ENCODE measurements around the gene PTGS1. TPM values are rescaled to one million over a fixed set of nuclear protein-coding genes. Genes with fewer than 3 reads are reported as not detected.
"Not testable (repeated sequence)": the region's sequence is repeated elsewhere in the genome, so short reads cannot be mapped to it uniquely, and the experiment has no call there.

The PTGS1 gene
- total RNA-seq, 5 donors from 2014 or later (not counting 1 experiment from before 2014, with no cell fraction given): 0.44 to 2.0 (median 0.86) TPM

GRCh38 chr9:122398371-122398924 lies 27.6 kb downstream of the PTGS1 start:
- Mint-ChIP-seq H3K36me3 (no peaks in the 10 kb centered on the region), H3K4me3 (no peak overlapping the region), H3K27me3 (peaks cover 3 to 31% of the 10 kb centered on the region in 2 donors), H3K27ac (no peak overlapping the region), H3K9me3 (peaks cover 5 to 15% (median 14%) of the 10 kb centered on the region in 3 donors), H3K4me1 (no peaks in the 10 kb centered on the region)
- Histone ChIP-seq H3K9me3 (no peaks in the 10 kb centered on the region), H3K36me3 (ENCODE audit: control insufficient read depth in 2 of 2, extremely low read depth in 1 of 2, insufficient read depth in 1 of 2, low read length in 1 of 2) (no peaks in the 10 kb centered on the region), H3K4me3 (ENCODE audit: control insufficient read depth in 1 of 2, extremely low read depth in 1 of 2, low read length in 1 of 2) (no peak overlapping the region), H3K27me3 (replicated peaks in 1 of 2; ENCODE audit: control insufficient read depth in 2 of 2, extremely low read depth in 1 of 2, insufficient read depth in 2 of 2, low read length in 1 of 2) (peaks cover 0 to 7% of the 10 kb centered on the region in 2 experiments), H3K27ac (ENCODE audit: low read length) (no peak overlapping the region), H3K4me1 (ENCODE audit: control insufficient read depth in 1 of 2, extremely low read depth in 1 of 2, insufficient read depth in 2 of 2, low read length in 2 of 2) (no peaks in the 10 kb centered on the region)
- ChIA-PET POLR2A (no interaction called here), CTCF (no interaction called here)
- DNase-seq (no peak), ATAC-seq (replicated peaks in 1 of 4) (no peak)
- WGBS (ENCODE audit: insufficient coverage): 81% methylated on average over 3 of the region's 3 CpGs

GRCh38 chr9:122401896-122402295 lies 31.1 kb downstream of the PTGS1 start:
- no peak overlapping the region for H3K4me3 ChIP-seq (ENCODE audit: control insufficient read depth in 1 of 2, extremely low read depth in 1 of 2, low read length in 1 of 2)
- Mint-ChIP-seq H3K4me3 (no peak overlapping the region), H3K9me3 (peaks cover 5 to 15% (median 14%) of the 10 kb centered on the region in 3 donors), H3K4me1 (no peaks in the 10 kb centered on the region), H3K27ac (no peak overlapping the region), H3K36me3 (no peaks in the 10 kb centered on the region), H3K27me3 (peaks cover 5 to 18% of the 10 kb centered on the region in 2 donors)
- CTCF ChIA-PET: no interaction called here
- no peaks in the 10 kb centered on the region for H3K9me3 ChIP-seq
- H3K27me3 ChIP-seq (replicated peaks in 1 of 2; ENCODE audit: control insufficient read depth in 2 of 2, extremely low read depth in 1 of 2, insufficient read depth in 2 of 2, low read length in 1 of 2): peaks cover 0 to 7% of the 10 kb centered on the region in 2 experiments
- H3K4me1 ChIP-seq (ENCODE audit: control insufficient read depth in 1 of 2, extremely low read depth in 1 of 2, insufficient read depth in 2 of 2, low read length in 2 of 2): no peaks in the 10 kb centered on the region
- WGBS (ENCODE audit: insufficient coverage): no CpG with 5 or more reads among the region's 8 CpGs
- DNase-seq (no peak), ATAC-seq (replicated peaks in 1 of 4) (no peak)
- H3K36me3 ChIP-seq (ENCODE audit: control insufficient read depth in 2 of 2, extremely low read depth in 1 of 2, insufficient read depth in 1 of 2, low read length in 1 of 2): no peaks in the 10 kb centered on the region
- POLR2A ChIA-PET: no interaction called here
- H3K27ac ChIP-seq (ENCODE audit: low read length): no peak overlapping the region

DNA sequence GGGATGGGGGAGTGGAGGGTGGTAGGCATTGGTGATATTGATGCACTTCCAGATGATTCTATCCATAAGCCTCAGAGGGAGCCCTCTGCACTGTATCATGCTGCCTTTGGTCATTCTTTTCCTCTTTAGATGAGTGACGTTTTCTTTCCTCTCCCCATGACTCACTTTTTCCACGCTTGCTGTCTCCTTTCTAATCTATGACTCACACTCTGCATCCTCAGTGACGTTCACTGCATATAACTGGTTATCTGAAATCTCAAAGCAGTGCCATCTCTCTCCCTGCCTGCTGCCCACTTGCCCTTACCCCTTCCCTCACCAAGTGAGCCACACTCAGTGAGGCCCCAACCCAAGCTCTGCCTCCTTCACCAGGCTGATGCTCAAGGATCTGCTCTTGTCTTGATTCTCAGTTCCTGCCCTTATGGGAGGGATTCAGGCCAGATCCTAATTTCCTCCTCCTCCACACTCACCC lies 31.6 kb downstream of the PTGS1 start:
- DNase-seq (no peak), ATAC-seq (replicated peaks in 1 of 4) (no peak)
- Histone ChIP-seq H3K27ac (ENCODE audit: low read length) (no peak overlapping the region), H3K36me3 (ENCODE audit: control insufficient read depth in 2 of 2, extremely low read depth in 1 of 2, insufficient read depth in 1 of 2, low read length in 1 of 2) (no peaks in the 10 kb centered on the region), H3K9me3 (no peaks in the 10 kb centered on the region), H3K4me1 (ENCODE audit: control insufficient read depth in 1 of 2, extremely low read depth in 1 of 2, insufficient read depth in 2 of 2, low read length in 2 of 2) (no peaks in the 10 kb centered on the region), H3K27me3 (replicated peaks in 1 of 2; ENCODE audit: control insufficient read depth in 2 of 2, extremely low read depth in 1 of 2, insufficient read depth in 2 of 2, low read length in 1 of 2) (peaks cover 0 to 7% of the 10 kb centered on the region in 2 experiments), H3K4me3 (ENCODE audit: control insufficient read depth in 1 of 2, extremely low read depth in 1 of 2, low read length in 1 of 2) (no peak overlapping the region)
- Mint-ChIP-seq H3K36me3 (no peaks in the 10 kb centered on the region), H3K27ac (no peak overlapping the region), H3K4me1 (no peaks in the 10 kb centered on the region), H3K27me3 (peaks cover 5 to 18% of the 10 kb centered on the region in 2 donors), H3K9me3 (peaks cover 5 to 15% (median 14%) of the 10 kb centered on the region in 3 donors), H3K4me3 (no peak overlapping the region)
- ChIA-PET POLR2A (no interaction called here), CTCF (no interaction called here)
- 29% methylated on average over 3 of the region's 3 CpGs for WGBS (ENCODE audit: insufficient coverage)

DNA sequence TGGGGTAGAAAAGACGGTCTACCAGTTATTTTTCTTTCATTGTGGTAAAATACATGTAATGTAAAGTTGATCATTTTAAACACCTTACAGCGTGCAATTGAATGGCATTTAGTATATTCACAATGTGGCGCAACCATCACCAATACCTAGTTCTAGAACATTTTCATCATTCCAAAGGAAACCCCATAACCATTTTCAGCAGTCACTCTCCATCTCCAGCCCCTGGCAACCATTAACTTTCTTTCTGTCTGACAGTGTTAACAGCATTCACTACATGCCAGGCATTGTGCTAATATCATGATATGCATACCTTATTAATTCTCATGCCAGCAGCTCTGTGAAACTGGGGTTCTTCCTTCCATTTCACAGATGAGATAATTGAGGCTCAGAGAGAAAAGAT lies 32.0 kb downstream of the PTGS1 start:
- DNase-seq: no peak
- POLR2A ChIA-PET: no interaction called here
- Mint-ChIP-seq H3K4me3 (no peak overlapping the region), H3K27ac (no peak overlapping the region), H3K27me3 (peaks cover 5 to 18% of the 10 kb centered on the region in 2 donors), H3K36me3 (no peaks in the 10 kb centered on the region), H3K4me1 (no peaks in the 10 kb centered on the region), H3K9me3 (peaks cover 5 to 15% (median 14%) of the 10 kb centered on the region in 3 donors)
- ATAC-seq (replicated peaks in 1 of 4): no peak
- Histone ChIP-seq H3K4me1 (ENCODE audit: control insufficient read depth in 1 of 2, extremely low read depth in 1 of 2, insufficient read depth in 2 of 2, low read length in 2 of 2) (no peaks in the 10 kb centered on the region), H3K27me3 (replicated peaks in 1 of 2; ENCODE audit: control insufficient read depth in 2 of 2, extremely low read depth in 1 of 2, insufficient read depth in 2 of 2, low read length in 1 of 2) (peaks cover 0 to 7% of the 10 kb centered on the region in 2 experiments), H3K4me3 (ENCODE audit: control insufficient read depth in 1 of 2, extremely low read depth in 1 of 2, low read length in 1 of 2) (no peak overlapping the region), H3K27ac (ENCODE audit: low read length) (no peak overlapping the region), H3K36me3 (ENCODE audit: control insufficient read depth in 2 of 2, extremely low read depth in 1 of 2, insufficient read depth in 1 of 2, low read length in 1 of 2) (no peaks in the 10 kb centered on the region), H3K9me3 (no peaks in the 10 kb centered on the region)
- CTCF ChIA-PET: no interaction called here
- no CpG with 5 or more reads among the region's 3 CpGs for WGBS (ENCODE audit: insufficient coverage)

- WGBS (ENCODE audit: insufficient coverage): 95% methylated on average over 2 of the region's 6 CpGs
- H3K4me3 ChIP-seq (ENCODE audit: control insufficient read depth in 1 of 2, extremely low read depth in 1 of 2, low read length in 1 of 2): no peak overlapping the region
- H3K27me3 ChIP-seq (replicated peaks in 1 of 2; ENCODE audit: control insufficient read depth in 2 of 2, extremely low read depth in 1 of 2, insufficient read depth in 2 of 2, low read length in 1 of 2): peaks cover 0 to 5% of the 10 kb centered on the region in 2 experiments
- Mint-ChIP-seq H3K9me3 (peaks cover 5 to 15% (median 14%) of the 10 kb centered on the region in 3 donors), H3K27ac (no peak overlapping the region), H3K36me3 (no peaks in the 10 kb centered on the region), H3K27me3 (peaks cover 5 to 18% of the 10 kb centered on the region in 2 donors), H3K4me1 (no peaks in the 10 kb centered on the region), H3K4me3 (no peak overlapping the region)
- no peak overlapping the region for H3K27ac ChIP-seq (ENCODE audit: low read length)
- CTCF ChIA-PET: no interaction called here
- no peak for DNase-seq
- POLR2A ChIA-PET: no interaction called here
- H3K36me3 ChIP-seq (ENCODE audit: control insufficient read depth in 2 of 2, extremely low read depth in 1 of 2, insufficient read depth in 1 of 2, low read length in 1 of 2): no peaks in the 10 kb centered on the region
- ATAC-seq (replicated peaks in 1 of 4): no peak
- no peaks in the 10 kb centered on the region for H3K9me3 ChIP-seq
- no peaks in the 10 kb centered on the region for H3K4me1 ChIP-seq (ENCODE audit: control insufficient read depth in 1 of 2, extremely low read depth in 1 of 2, insufficient read depth in 2 of 2, low read length in 2 of 2)
These were observed 32.7 kb downstream of the PTGS1 start for GRCh38 chr9:122403381-122404000.

GRCh38 chr9:122405304-122406069 lies 34.7 kb downstream of the PTGS1 start:
- H3K36me3 Mint-ChIP-seq; H3K27ac ChIP-seq (ENCODE audit: low read length); H3K4me1 ChIP-seq (ENCODE audit: control insufficient read depth in 1 of 2, extremely low read depth in 1 of 2, insufficient read depth in 2 of 2, low read length in 2 of 2); CTCF ChIA-PET; H3K9me3 Mint-ChIP-seq; H3K4me3 ChIP-seq (ENCODE audit: control insufficient read depth in 1 of 2, extremely low read depth in 1 of 2, low read length in 1 of 2); H3K36me3 ChIP-seq (ENCODE audit: control insufficient read depth in 2 of 2, extremely low read depth in 1 of 2, insufficient read depth in 1 of 2, low read length in 1 of 2); H3K27me3 ChIP-seq (replicated peaks in 1 of 2; ENCODE audit: control insufficient read depth in 2 of 2, extremely low read depth in 1 of 2, insufficient read depth in 2 of 2, low read length in 1 of 2); H3K27ac Mint-ChIP-seq; H3K27me3 Mint-ChIP-seq; H3K4me1 Mint-ChIP-seq; H3K9me3 ChIP-seq: not testable (repeated sequence)
- POLR2A ChIA-PET: interaction anchor here in 1 of 2 donors (0.6 kb wide), 1 partner anchor 1510 kb away, joined by 3 read pairs; no protein-coding TSS in a partner anchor
- DNase-seq: peak in 4 of 35 experiments; percentile 3 to 33 (median 6)
- H3K4me3 Mint-ChIP-seq: peak overlapping the region; percentile 31 to 72 (median 59)
- ATAC-seq (replicated peaks in 1 of 4): peak in 1 of 4 experiments; percentile 66
- WGBS (ENCODE audit: insufficient coverage): 48% methylated on average over 15 of the region's 15 CpGs

Data from T-cell (primary cell).